Transverse colon (tissue), 4 donors: Measurements from ENCODE around the gene TNFRSF14. TPM values are rescaled to one million over a fixed set of nuclear protein-coding genes. Genes with fewer than 3 reads are reported as not detected.

Source experiments
- DNase-seq: peaks from one replicate; pipeline ENCODE4 v3.0.0-alpha.2; 2019
- H3K27ac ChIP-seq, 4 donors: fragments of 200-600 bp; sonication (generic); 2 replicates each; pipeline ENCODE4 v1.5.1; 2016 to 2018; ENCODE audit warnings: inconsistent platforms in 4 of 4
- H3K27me3 ChIP-seq: fragments of 200-600 bp; sonication (generic); 2 replicates; pipeline ENCODE4 v1.5.1; 2017; ENCODE audit warnings: inconsistent platforms
- H3K36me3 ChIP-seq, 4 donors: fragments of 200-600 bp; sonication (generic); 2 replicates each; pipeline ENCODE4 v1.5.1; 2017 to 2019; ENCODE audit warnings: inconsistent platforms in 4 of 4
- H3K4me1 ChIP-seq, 4 donors: fragments of 200-600 bp; sonication (generic); 2 replicates each; pipeline ENCODE4 v1.5.1; 2017 to 2020; ENCODE audit warnings: inconsistent platforms in 4 of 4
- H3K4me3 ChIP-seq, 4 donors: fragments of 200-600 bp; sonication (generic); 1 replicate in 1 of 4; 2 replicates in 3 of 4; pipeline versions ENCODE4 v1.5.1 to v1.6.1; 2017 to 2019; ENCODE audit warnings: inconsistent platforms in 4 of 4
- H3K9me3 ChIP-seq, 2 donors: fragments of 200-600 bp; sonication (generic); 2 replicates each; pipeline ENCODE4 v1.5.1; 2017 to 2019; ENCODE audit warnings: inconsistent platforms in 2 of 2
- EP300 ChIP-seq: sonication (generic); formaldehyde crosslinking; IDR thresholded peaks from one replicate; pipeline ENCODE4 v1.6.1; 2017; ENCODE audit warnings: antibody characterized with exemption, low read depth
- POLR2A ChIP-seq: fragments of 450-650 bp; IDR thresholded peaks from one replicate; pipeline ENCODE4 v1.6.1; 2016; ENCODE audit warnings: antibody characterized with exemption, mild to moderate bottlenecking, moderate library complexity
- POLR2AphosphoS5 ChIP-seq, 3 donors: sonication (generic); formaldehyde crosslinking; IDR thresholded peaks; one replicate each; pipeline ENCODE4 v1.6.1; 2016; ENCODE audit warnings: antibody characterized with exemption in 3 of 3
- WGBS, 2 donors: methylation state at CpG; one replicate each; pipeline ENCODE4 v1.1.5; 2018; ENCODE audit warnings: low coverage in 1 of 2; 5-methylcytosine and 5-hydroxymethylcytosine counted together
- in situ Hi-C, 4 donors: fragments of 200-750 bp; cut with MboI; loops; one replicate each; pipeline versions ENCODE4 v1.15.0 to v1.15.1; 2017; ENCODE audit warnings: low sequenced_read_pairs in 3 of 4, low pct_ligation_motif_present in 1 of 4, low pct_unique_long_range_greater_than_20kb in 1 of 4
- intact Hi-C: fragments of 100-400 bp; cut with DNase I; formaldehyde crosslinking; loops from one replicate; pipeline ENCODE4 v1.15.1; 2023; ENCODE audit warnings: low total_unique reads
- total RNA-seq, 4 donors: library from RNA; depleted of rRNA; stranded (reverse); fragments of >200 nt; gene quantifications; one replicate each; pipeline ENCODE4 v1.1.0, GENCODE V29; 2016
- TF ChIP-seq, protein P1 (sequence below), 5 experiments: fragments of 200-600 bp in 3 of 5; fragments of 450-650 bp in 2 of 5; sonication (generic) in 3 of 5; IDR thresholded peaks; 1 replicate in 2 of 5; 2 replicates in 3 of 5; pipeline ENCODE4 v1.5.1; 2016 to 2017; ENCODE audit warnings: antibody characterized with exemption in 5 of 5, inconsistent platforms in 3 of 5, mild to moderate bottlenecking in 2 of 5, moderate library complexity in 1 of 5

Gene TNFRSF14
- total RNA-seq, 4 donors from 2014 or later = 178 to 758 (median 278) TPM

DNA sequence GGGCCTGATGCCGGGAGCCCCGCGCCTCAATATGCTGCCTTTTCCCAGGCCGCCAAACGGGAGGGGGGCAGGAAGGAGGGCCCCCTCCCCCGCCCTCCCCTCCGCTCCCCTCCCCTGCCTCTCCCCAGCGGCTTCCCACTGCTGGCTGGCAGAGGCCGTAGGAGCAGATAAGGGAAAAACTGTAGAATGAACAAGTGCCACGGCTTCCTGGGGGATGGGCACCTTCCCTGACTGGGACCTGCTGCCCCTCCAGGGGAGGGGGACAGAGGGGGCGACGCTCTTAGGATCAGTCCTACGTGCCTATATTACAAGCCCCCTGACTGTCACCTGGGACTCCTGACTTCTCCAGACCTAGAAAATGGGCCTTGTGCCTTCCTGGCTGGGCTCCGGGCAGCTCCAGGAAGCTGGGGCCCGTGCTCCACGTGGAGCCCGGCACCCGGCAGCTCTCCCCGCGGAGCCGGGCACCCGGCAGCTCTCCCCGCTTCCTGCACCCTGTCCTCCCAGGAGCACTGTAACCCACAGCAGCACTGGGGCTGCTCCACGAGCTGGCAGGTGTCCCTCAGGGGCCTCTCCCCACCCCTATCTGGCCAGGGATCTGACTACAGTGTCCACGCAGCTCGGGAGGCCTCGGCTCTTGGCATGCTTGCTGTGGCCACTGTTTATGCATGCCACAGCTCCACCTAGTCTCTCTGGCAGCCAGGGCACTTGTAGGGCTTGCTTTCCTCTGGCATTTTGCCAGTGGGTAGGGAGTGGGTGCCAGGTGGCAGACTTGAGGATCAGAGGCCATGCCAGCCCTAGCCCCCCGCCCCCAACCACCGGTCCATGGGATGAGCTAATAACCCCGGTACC lies 25.4 kb upstream of the TNFRSF14 start:
- Histone ChIP-seq H3K9me3 (no peaks in the 10 kb centered on the region), H3K4me1 (peaks cover 26 to 56% (median 52%) of the 10 kb centered on the region in 4 donors), H3K27ac (peak overlapping the region; percentile 16 to 60 (median 42)), H3K27me3 (peaks cover 55% of the 10 kb centered on the region), H3K4me3 (peak overlapping the region in 2 of 4 donors; percentile 20 to 42), H3K36me3 (no peaks in the 10 kb centered on the region)
- no peak for TF ChIP-seq EP300
- no peak for TF ChIP-seq POLR2A
- TF ChIP-seq, protein P1, sequence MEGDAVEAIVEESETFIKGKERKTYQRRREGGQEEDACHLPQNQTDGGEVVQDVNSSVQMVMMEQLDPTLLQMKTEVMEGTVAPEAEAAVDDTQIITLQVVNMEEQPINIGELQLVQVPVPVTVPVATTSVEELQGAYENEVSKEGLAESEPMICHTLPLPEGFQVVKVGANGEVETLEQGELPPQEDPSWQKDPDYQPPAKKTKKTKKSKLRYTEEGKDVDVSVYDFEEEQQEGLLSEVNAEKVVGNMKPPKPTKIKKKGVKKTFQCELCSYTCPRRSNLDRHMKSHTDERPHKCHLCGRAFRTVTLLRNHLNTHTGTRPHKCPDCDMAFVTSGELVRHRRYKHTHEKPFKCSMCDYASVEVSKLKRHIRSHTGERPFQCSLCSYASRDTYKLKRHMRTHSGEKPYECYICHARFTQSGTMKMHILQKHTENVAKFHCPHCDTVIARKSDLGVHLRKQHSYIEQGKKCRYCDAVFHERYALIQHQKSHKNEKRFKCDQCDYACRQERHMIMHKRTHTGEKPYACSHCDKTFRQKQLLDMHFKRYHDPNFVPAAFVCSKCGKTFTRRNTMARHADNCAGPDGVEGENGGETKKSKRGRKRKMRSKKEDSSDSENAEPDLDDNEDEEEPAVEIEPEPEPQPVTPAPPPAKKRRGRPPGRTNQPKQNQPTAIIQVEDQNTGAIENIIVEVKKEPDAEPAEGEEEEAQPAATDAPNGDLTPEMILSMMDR (IDR thresholded peaks at IDR 0.05) = no peak
- no peak for TF ChIP-seq POLR2AphosphoS5 (IDR thresholded peaks at IDR 0.05)
- in situ Hi-C loops (loop anchor here in 1 of 4 donors (25.0 kb wide), 1 partner anchor 343 kb away; the partner anchor contains the start of gene FAAP20), intact Hi-C loops (no loop called here)
- 5% methylated on average over 23 of the region's 30 CpGs; no CpG with 5 or more reads in 1 of the 2 donors for WGBS, 2 donors
- DNase-seq = peak; percentile 59

DNA sequence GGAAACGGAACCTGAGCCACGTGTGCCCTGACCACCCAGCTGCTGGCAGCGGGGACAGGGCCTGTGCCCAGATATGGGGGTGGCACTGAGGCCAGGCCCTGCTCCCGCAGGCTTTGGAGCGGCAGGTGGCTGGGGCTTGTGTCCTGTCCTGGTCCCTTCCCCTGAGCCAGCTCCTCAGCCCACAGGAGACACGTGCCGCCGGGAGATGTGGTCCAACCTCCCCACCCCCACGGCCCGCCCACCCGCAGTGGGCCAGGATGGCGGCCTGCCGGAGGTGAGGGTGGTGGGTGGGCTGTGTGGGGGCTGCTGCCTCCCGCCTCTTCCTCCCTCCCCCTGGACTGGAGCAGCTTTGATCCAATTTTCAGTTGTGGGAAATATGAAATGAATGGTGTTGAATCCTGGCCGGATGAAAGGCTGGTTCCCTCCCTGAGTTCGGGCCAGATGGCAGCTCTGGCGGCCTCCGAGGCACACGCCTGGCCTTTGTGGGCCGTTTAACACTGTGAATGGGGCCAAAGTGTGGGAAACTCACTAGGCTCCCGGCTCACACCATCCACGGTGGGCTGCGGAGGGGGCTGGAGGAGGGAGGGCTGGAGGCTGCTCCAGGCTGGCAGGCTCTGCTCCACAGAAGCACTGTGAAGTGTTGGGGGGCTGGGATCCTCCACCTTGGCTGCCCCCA lies 23.5 kb upstream of the TNFRSF14 start:
- in situ Hi-C loops (loop anchor here in 1 of 4 donors (25.0 kb wide), 1 partner anchor 345 kb away; the partner anchor contains the start of gene FAAP20), intact Hi-C loops (no loop called here)

DNA sequence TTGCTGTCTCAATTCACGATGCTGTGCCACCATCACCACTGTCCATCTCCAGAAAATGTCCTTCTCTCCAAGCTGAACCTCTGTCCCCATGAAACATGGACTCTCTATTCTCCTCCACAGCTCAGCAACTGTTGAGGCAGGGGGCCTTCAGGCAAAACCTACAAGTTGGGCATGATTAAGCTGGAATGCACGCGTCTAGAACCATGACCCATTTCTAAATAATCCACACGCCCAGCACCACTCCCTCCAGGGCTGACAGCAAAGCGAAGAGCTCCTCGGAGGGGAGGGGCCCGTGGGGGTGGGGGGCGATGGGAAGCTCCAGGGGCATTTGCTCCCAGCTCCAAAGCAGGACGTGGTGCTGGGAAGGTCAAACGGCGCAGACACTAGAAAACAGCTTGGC lies 22.8 kb upstream of the TNFRSF14 start:
- no peak for TF ChIP-seq POLR2AphosphoS5 (IDR thresholded peaks at IDR 0.05)
- TF ChIP-seq EP300 = no peak
- TF ChIP-seq, protein P1 (IDR thresholded peaks at IDR 0.05) = no peak
- TF ChIP-seq POLR2A = no peak
- in situ Hi-C loops (loop anchor here in 1 of 4 donors (25.0 kb wide), 1 partner anchor 346 kb away; the partner anchor contains the start of gene FAAP20), intact Hi-C loops (no loop called here)
- H3K9me3 ChIP-seq = no peaks in the 10 kb centered on the region
- H3K27me3 ChIP-seq = peaks cover 60% of the 10 kb centered on the region
- no peaks in the 10 kb centered on the region for H3K36me3 ChIP-seq
- 74% methylated on average over 11 of the region's 11 CpGs; no CpG with 5 or more reads in 1 of the 2 donors for WGBS, 2 donors
- H3K27ac ChIP-seq = no peak overlapping the region
- H3K4me3 ChIP-seq = no peak overlapping the region
- DNase-seq = no peak
- H3K4me1 ChIP-seq = peaks cover 21 to 46% (median 45%) of the 10 kb centered on the region in 4 donors

More for the DNA sequence above, 23.5 kb upstream of the TNFRSF14 start:
- TF ChIP-seq POLR2A (no peak), EP300 (no peak), POLR2AphosphoS5 (IDR thresholded peaks at IDR 0.05) (no peak)
- TF ChIP-seq, protein P1 (IDR thresholded peaks at IDR 0.05) = no peak
- 82% methylated on average over 19 of the region's 23 CpGs; no CpG with 5 or more reads in 1 of the 2 donors for WGBS, 2 donors
- DNase-seq = no peak
- H3K27me3 ChIP-seq = peaks cover 60% of the 10 kb centered on the region
- H3K4me3 ChIP-seq = no peak overlapping the region
- no peak overlapping the region for H3K27ac ChIP-seq
- no peaks in the 10 kb centered on the region for H3K36me3 ChIP-seq
- peaks cover 22 to 52% (median 48%) of the 10 kb centered on the region in 4 donors for H3K4me1 ChIP-seq
- no peaks in the 10 kb centered on the region for H3K9me3 ChIP-seq

DNA sequence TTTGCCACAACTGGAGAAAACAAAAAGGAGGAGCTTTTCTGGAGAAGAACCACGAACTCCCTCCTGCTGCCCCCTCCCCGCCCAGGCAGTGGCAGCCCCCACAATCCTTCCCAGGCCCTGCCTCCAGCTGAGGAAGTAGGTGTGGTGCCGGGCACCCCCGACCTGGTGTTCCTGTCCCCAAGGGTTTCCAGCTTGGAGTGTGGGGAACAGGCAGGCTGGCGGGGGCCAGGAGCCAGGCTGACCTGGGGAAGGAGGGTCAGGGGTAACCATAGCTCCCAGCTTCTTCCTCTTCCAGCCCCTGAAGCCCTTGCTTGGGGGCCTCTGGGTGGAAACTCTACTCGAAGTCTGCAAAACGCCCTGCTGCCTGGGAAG lies 21.9 kb upstream of the TNFRSF14 start:
- TF ChIP-seq EP300 = no peak
- TF ChIP-seq, protein P1 (IDR thresholded peaks at IDR 0.05) = no peak
- TF ChIP-seq POLR2A = no peak
- TF ChIP-seq POLR2AphosphoS5 (IDR thresholded peaks at IDR 0.05) = no peak
- no peak overlapping the region for H3K4me3 ChIP-seq
- no peak for DNase-seq
- no peaks in the 10 kb centered on the region for H3K9me3 ChIP-seq
- H3K4me1 ChIP-seq = peaks cover 13 to 38% (median 37%) of the 10 kb centered on the region in 4 donors
- in situ Hi-C loops (loop anchor here in 1 of 4 donors (25.0 kb wide), 1 partner anchor 347 kb away; the partner anchor contains the start of gene FAAP20), intact Hi-C loops (no loop called here)
- WGBS, 2 donors = 35% methylated on average over 7 of the region's 7 CpGs; no CpG with 5 or more reads in 1 of the 2 donors
- peaks cover 60% of the 10 kb centered on the region for H3K27me3 ChIP-seq
- H3K36me3 ChIP-seq = no peaks in the 10 kb centered on the region
- H3K27ac ChIP-seq = no peak overlapping the region
